ENCODE data around the gene NBL1.

- TF ChIP-seq POLR2A (IDR thresholded peaks at IDR 0.05) (no peak), CTCF (IDR thresholded peaks at IDR 0.05) (no peak), POLR2AphosphoS5 (IDR thresholded peaks at IDR 0.05) (no peak)
Observed at GRCh38 chr1:19618428-19618827, 25.7 kb upstream of the NBL1 start.
